Hepatic stellate cell (primary cell): ENCODE results near the gene RUNX1.
A peak's percentile ranks its signal among the peaks of the same experiment; 100 is the strongest.

Source experiments
- DNase-seq: peaks from one replicate; pipeline ENCODE4 v3.0.0; 2011; ENCODE audit warnings: low spot score

RUNX1 gene

DNA sequence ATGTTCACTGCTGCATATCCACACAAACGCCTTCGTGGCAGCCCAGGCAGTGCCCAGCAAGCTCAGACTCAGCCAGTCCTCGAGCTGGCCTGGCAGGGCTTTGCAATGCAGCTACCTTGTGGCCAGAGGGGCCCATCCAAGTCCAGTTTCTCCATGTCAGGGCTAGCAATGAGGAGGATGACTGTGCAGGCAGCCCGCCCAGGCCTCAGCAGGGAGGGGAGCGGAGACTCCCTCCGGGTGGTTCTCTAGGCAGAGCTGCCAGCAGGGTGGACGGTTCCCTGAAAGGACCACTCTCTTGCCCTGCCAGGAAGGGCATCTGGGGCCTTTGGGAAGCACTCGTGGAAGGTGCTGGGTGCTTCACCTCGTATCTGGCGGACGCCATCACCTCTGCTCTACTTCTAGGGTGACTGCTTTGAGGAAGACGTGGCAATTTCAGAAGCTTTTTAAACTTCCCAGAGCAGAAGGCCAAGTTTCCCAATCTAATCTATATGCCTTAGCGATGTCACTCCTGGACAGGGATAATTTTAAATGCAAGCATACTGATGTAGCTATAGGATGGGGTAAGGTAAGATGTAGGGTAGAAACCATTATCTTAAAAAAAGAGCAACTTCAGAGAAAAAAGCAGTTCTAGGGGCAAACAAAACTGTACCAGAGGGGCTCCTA lies 56.2 kb downstream of the RUNX1 start:
- DNase-seq, result no peak

DNA sequence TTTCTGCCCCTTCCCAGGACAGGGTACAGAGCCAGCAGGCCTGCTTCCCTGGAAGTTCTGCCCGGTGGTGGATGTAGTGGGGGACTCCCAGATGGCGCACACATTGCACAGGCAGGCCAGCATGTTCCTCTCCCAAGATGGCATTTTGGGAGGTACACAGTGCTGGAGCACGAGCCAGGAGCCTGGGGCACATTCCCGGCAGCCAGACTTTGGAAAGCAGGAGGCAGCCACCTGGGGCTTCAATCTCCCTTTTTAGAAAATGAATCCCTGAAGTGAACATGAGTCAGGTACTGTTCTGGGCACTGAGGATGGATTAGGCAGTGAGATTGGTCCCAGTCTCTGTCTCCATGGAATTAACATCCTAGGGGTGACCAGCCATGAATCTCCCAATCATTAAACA lies 56.9 kb downstream of the RUNX1 start:
- no peak for DNase-seq

DNA sequence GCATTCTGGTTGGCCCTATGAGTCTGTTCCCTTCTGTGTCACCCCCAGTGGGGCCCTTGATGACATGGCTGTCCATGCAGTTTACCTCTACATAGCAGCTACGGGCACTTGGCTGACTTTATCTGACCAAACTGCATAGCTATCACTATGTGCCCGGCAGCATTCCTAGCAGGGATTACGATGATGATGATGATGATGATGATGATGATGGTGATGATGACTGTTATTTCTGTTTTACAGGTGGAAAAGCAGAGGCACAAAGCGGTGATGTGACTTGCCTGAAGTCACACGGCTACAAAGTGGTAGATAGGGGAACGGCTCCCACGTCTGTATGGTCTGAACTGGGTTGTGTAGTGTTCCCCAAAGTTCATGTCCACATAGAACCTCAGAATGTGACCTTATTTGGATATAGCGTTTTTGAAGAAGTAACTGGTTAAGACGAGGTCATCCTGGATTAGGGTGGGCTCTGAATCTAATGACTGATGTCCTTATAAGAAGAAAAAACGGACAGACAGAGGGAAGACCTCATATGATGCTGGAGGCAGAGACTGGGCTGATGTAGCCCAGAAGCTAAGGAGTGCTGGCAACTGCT lies 57.6 kb downstream of the RUNX1 start:
- no peak for DNase-seq

DNA sequence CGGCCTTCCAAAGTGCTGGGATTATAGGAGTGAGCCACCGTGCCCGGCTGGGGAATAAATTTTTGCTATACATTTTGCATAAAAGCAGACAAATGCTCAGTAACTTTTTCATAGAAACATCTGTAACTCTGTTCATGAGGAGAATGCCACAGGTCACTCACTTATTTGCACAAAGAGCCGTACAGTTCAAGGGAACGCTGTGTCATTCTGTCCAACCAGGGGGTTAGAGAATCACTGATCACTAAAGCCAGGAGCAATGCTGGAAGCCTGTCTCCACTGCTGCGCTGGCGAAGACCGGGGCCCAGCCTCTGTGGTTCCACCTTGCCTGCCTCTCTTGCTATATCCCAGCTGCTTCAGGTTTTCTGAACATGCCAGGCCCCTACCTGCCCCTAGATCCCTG lies 58.3 kb downstream of the RUNX1 start:
- no peak for DNase-seq

DNA sequence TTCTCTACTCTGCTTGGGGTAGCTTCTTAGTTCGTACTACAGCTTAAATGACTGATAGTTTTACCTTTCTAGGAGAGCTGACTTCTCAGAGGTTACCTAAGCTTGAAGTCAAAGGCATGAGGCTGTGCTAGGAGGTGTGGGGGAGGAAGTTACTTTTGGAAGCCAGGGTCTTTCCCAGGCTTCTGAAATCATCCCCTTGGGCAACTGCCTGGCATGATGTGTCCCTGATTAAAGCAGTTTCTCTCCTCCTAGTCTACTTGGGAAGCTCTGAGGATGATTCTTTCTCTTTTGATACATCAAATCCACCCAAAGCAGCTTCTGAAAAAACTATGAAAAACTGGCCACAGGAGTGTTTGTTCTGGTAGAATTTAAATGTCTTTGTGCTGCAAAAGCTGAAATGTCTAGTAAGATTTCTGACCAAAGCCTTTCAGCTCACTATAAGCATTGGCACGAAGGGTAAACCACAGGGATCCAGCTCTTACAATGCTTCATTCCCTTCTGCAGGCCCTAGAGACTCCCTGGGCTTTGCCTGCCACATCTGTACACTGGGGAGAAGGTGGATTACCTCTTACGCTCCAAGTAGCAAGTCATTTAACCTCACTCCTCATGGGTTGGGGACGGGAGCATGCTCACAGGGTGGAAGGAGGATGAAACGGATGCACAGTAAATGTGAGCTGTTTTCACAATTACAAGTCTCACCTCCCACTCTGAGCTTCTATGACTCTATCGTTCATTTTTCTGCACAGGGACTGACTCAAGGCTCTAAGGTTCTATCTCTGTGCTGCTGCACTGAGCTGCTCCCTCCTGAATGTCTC lies 59.6 kb downstream of the RUNX1 start:
- no peak for DNase-seq

DNA sequence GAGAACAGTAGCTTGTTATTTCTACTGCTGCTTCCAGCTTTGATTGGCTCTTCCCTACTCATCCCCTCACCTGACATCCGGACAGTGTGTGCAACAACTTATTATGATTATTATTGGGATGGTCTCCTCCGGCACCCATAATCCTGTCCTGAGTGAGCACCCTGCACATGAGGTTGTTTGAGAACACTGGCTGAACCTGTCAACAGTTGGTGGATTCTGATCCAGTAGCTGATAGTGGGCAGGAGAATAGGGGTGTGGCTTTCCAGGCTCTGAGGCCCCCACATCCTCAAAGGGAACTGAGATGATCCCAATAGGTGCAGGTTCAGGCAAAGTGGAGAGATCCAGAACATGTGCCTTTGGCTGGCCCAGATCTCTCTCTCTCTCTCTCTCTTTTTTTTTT lies 60.5 kb downstream of the RUNX1 start:
- DNase-seq, result no peak

DNA sequence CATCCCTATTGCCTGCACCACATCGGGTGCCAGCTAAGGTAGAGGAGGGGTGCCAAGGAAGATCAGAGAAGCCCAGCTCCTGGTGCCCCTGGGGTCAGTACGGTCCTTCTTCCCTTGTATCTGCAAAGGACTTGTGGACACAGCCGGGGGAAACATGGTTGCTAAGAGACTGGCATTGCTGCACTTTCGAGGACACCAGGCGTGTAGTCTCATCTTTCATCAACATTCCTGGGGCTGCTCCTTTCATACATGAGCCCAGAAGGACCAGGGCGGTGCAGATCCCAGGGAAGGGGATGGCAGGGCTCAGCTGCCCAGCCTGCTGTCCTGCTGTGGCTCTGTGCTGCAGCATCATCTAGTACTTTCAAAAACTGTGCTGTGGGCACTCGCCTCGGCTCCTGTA lies 61.0 kb downstream of the RUNX1 start:
- no peak for DNase-seq

DNA sequence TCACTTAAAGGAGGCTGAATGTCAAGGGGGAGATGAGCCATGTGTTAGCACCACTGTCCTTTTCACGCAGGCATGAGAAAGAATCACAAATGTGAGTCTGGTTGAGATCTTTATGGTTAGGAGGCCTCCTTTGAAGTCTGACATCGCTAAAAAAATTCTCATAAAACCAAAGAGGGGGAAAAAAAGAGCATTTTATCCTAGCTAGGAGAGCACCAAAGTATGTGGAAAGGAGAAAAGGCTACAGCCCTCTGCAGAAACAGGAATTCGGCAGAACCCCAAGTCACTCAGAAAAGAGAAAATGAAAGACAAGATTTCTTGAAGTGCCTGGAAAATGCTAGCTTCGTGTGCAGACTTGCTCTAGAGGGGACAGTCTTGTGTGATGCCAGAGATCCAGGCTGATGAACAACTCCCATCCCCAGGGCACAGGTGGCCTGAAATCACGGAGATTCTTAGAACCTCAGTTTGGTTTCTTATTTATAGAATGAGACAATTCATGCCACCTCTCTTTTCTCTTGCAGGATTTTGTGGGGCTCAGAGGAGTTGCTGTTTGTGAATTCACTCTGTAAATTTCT lies 61.5 kb downstream of the RUNX1 start:
- no peak for DNase-seq

DNA sequence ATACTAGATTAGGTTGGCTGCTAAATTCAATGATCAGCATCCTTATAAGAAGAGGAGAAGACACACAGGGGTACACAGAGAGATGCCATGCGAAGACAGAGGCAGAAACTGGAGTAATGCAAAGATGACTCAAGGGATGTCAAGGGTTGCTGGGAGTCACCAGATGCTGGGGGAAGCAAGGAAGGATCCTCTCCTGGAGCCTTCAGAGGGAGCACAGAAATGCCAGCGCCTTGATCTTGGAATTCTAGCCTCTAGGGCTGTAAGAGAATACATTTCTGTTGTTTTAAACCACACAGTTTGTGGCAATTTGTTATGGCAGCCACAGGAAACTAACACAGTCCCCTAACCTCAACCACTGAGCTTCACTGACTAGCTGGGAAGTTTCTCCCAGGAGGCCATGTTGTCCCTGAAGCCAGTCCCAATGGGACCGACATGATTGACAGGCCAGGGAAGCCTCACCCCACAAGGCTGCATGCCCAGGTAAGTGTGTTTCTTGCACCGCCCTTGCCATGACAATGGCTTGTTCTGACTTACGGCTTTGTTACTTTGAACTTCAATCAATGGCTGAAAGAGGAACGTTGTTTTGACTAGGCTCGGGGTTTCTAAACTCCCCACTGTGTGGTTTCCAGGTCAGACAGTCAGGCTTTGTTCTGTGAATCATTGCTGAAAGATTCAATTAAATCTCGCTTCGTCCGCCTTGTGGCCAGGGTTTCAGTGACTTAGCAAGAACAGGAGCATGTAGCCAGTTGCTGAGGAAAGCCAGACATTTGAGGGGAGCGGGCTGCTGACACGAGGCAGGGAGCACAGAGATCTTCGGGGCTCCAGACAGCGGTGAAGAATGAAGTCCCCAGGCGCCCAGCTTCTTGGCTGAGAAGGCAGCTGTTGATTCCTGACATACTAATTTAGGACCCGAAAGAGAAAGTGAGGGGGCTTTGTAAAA lies 62.3 kb downstream of the RUNX1 start:
- peak; percentile 60 for DNase-seq

DNA sequence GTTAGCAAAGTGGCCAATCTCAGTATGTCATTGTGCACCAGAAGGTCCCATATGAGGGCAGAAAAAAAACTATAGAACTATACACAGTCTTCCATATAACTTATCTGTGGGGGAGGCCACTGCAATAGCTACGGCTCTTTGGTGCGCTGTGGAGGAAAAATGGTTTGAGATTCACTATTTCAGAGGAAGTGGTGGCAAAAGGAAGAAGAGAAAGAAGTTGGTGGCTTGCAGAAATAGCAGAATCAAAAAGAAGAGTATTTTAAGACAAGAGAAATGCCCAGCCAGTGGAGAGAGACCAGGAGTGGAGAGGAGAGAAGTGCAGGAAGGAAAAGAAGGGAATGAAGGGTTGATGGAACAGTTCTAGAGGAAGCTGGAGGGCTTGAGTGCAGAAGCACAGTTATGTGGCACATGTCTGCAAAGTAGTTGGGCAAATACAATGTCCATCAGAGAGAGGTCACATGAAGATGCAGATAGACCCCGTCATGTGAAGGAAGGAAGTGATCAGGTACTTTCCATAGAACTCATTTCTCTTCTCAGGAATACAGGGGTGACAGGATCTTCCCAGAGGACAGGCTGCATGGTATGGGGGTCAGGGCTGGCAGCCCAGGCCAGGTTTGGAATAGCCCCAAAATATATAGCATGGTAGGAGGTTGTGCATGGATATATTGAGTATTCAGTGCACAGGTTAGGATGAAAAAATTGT lies 64.6 kb downstream of the RUNX1 start:
- DNase-seq, result no peak

DNA sequence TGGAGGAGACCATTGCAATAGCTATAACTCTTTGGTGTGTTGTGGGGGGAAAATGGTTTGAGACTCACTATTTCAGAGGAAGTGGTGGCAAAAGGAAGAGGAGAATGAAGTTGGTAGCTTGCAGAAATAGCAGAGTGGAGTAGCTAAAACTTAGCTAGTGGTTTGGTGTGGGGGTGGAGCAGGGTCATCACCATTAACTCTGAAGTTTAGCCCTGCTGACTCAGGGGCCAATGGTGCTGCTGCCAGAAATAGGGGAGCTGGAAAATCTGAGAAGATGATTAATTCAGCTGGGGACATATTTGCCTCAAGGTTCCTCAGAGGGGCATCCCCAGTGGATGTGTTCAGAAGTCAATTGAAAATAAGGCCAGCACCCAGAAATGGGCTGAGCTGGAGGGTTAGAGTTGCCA lies 65.4 kb downstream of the RUNX1 start:
- DNase-seq, result no peak

DNA sequence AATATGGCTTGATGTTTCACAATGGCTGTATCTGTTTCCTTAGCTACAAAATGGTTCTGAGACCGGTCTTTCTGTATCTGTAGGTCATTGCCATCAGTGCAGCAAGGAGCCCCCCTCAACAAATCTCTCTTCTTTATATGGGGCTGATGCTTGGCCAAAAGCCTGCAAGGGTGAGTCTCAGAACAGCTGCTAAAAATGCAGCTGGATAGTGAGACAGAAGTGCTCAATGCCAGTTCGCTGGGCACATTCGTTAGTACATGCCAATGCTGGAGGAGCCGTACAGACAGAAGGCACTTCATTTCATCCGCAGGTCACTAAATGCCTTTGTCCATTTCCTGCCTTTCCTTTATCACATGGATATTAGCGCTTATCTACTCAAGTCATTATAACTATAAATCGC lies 67.3 kb downstream of the RUNX1 start:
- no peak for DNase-seq

DNA sequence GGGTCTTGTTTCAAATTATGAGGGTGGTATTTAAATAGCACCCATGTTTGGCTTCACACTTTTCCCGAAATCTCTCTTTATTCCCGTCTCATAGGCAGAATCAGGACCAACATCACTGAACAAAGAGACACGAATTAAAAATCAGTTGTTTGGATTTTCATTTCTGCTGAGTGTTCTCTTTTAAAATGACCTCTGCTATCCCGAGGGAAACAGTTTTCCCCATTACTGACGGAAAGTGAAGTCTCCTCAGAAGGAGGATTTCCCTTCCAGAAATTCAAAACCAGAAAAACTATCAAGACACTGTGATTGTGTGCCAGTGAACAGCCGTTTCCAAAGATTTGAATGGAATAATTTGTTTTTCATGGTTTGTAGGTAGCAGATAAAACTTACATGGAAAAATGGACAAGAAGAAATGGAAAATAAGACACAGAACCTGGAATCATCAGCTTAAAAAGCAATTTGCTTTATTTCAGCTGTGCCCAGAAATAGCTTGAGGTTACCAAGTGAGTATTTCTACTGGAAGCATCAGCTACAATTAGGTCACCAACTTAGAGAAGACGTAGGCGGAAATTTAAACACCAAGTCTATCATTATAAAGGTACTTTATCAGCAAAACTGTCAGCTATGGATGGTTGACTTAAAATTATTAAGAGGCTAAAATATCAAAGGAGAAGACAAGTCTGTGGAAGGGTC lies 68.5 kb downstream of the RUNX1 start:
- no peak for DNase-seq

DNA sequence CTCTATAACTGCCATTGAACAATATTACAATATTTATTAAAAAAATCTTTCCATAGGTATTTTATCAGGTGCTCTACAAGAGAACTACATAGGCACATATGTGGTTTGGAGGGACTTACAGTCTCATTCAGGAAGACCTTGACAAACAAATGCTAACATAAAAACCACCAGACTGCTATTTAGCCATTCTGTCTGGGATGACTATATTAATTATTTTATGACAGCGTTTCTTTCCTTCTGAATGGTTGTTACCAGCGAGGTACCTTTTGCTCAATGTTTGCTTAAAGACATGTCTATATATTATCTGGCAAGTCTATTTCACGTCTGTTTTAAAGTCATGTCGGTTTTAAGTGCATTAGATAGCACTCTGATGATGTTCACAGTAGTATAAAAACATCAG lies 69.7 kb downstream of the RUNX1 start:
- DNase-seq, result no peak

DNA sequence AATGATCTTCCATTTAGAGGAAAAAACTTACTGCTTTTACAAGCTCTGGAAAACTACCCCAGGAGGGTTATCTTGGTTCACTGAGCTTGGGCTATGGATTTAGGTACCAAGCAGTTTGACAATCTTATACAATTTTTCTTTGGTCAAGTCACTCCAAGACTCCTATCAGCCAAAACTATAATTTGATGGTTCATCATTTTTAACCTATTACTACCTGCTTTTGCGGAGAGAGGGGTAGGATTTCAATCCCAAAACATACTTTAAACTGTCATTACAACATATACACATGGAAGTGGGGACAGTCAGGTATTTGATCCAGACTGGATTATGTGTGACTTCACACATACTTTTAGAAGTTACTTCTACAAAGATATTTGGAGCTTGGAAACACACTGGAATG lies 71.8 kb downstream of the RUNX1 start:
- no peak for DNase-seq

DNA sequence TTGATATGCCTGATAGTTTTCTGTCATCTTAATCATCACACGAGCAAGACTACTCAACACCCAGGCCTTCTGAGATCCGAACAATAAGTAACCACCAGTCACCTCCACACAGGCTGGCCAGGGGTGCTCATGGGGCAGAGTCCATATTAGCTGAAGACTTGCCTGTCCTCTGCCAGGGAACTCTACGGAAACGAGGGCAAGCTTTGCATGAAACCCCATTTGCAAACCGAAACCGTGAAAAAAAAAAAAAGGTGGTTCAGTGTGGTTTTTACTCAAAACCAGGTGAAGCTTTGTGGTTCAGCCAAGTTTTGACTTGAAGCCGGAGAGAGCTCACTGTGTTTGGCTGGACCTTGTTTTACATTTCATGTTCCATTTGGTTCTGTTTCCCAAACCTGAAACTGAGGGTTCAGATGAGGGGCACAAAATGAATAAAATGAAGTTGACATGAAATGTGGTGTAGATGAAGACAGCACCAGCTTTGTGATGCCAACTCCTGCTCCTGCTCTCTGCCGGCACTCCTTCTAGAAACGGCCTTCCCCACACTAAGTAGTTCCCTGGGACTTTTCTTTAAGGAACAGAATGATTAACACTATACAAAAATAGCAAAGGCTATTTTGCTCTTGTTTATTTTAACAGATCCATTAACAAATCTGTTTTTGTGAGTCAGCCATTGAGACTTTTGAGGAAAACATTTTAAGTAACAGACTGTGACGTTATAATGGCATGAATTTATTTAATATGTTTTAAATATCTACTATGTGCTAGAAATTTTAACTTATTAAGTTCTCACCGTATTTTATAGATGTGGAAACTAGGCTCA lies 74.7 kb downstream of the RUNX1 start:
- DNase-seq, result no peak

DNA sequence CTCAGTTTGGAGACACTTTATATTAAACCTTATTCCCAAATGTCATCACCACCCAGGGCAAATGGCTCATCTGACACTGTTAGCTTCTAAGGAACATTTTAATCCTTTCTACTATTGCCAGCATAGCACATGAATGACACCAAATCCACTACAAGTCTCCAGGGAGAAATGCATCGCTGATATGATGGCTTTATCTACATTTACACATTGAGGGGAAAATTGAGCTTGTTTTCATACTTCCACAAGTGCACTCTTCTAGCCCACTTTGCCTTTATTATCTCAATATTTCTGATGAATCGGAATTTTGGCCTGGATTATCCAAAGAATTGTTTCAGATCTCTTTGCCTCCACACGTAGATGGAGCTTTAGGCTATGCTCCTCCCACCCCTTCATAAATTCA lies 75.4 kb downstream of the RUNX1 start:
- no peak for DNase-seq

DNA sequence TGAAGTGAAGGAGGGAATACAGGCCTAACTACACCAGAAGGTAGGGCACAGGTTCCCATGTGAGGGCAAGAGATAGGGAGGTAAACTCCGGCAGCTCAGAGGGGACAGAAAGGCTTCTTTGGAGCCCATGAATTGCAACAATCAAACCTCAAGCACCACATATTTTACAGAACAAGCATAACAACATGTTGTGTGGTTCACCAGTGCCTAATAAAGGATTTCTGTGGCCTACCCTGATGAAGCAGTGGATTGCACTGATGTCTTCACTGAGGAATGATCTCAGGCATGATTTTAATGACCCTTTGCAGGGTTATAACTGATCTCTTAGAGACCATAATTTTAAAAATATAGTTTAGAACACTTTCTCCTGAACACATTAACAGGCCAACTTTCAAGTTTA lies 77.4 kb downstream of the RUNX1 start:
- no peak for DNase-seq

DNA sequence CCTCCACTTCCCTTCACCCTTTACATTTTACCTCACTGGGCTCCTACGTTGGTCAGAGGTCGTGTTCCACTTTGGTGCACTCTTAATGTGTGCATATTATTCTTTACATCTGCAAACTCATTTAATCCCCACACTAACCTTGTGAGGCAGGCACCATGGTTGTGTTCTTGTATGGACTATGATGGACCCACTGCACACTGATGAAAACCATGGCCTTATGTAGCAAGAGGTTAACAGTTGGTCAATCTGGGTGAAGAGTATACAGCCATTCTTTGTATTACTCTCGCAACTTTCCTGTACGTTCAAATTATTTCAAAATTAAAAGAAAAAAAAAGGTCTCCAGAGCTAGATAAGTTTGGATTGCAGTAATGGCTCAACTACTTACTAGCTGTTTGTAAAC lies 78.5 kb downstream of the RUNX1 start:
- no peak for DNase-seq

DNA sequence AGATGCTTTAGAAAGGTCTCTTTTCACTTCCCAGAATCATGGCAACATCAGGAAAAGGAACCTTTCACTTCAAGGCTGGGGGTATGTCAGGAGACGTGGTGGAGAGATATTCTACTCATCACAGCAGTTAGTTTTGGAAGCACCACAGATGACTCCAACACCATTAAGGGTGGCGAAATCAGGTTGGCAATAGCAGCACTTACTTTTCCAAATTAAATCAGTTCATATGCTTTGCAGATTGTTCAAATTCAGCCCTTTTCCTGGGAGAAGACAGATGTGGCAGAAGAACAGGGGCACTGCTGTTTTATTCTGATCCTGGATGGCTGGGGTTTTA lies 79.0 kb downstream of the RUNX1 start:
- DNase-seq, result no peak
